ENCODE data around the gene IPCEF1. TPM values are rescaled to one million over a fixed set of nuclear protein-coding genes. Genes with fewer than 3 reads are reported as not detected.
A peak's percentile ranks its signal among the peaks of the same experiment; 100 is the strongest.

Gene IPCEF1
- total RNA-seq, 1 experiment from 2014 or later, result not detected

- H3K27me3 Mint-ChIP-seq (ENCODE audit: insufficient read depth, unreplicated experiment), result peaks cover 11% of the 10 kb centered on the region
- peak; percentile 70 for DNase-seq (ENCODE audit: unreplicated experiment)
- H3K27ac Mint-ChIP-seq (ENCODE audit: low read depth, unreplicated experiment), result no peak overlapping the region
- H3K4me1 Mint-ChIP-seq (ENCODE audit: insufficient read depth, unreplicated experiment), result peaks cover 6% of the 10 kb centered on the region
- CTCF ChIA-PET, result interaction anchor here (0.5 to 0.6 kb wide), 3 partner anchors 10 to 338 kb away, joined by 3 read pairs; no protein-coding TSS in a partner anchor
- POLR2A ChIA-PET, result interaction anchor here (0.7 to 0.9 kb wide), 2 partner anchors 12 to 103 kb away, joined by 3 to 4 read pairs; no protein-coding TSS in a partner anchor
- no peak overlapping the region for H3K4me3 Mint-ChIP-seq (ENCODE audit: unreplicated experiment)
- H3K36me3 Mint-ChIP-seq (ENCODE audit: insufficient read depth, unreplicated experiment), result no peaks in the 10 kb centered on the region
- no peaks in the 10 kb centered on the region for H3K9me3 Mint-ChIP-seq (ENCODE audit: unreplicated experiment)
- BruUV-seq (replicated peaks), result no TSS peak
- intact Hi-C loops (cut with micrococcal nuclease), result no loop called here
- no peak for TF ChIP-seq CTCF (IDR thresholded peaks at IDR 0.05; ENCODE audit: unreplicated experiment)
Observed at GRCh38 chr6:154386848-154387717, 30.5 kb upstream of the IPCEF1 start.

- H3K9me3 Mint-ChIP-seq (ENCODE audit: unreplicated experiment), result no peaks in the 10 kb centered on the region
- TF ChIP-seq CTCF (IDR thresholded peaks at IDR 0.05; ENCODE audit: unreplicated experiment), result no peak
- no peaks in the 10 kb centered on the region for H3K36me3 Mint-ChIP-seq (ENCODE audit: insufficient read depth, unreplicated experiment)
- H3K4me3 Mint-ChIP-seq (ENCODE audit: unreplicated experiment), result no peak overlapping the region
- POLR2A ChIA-PET, result no interaction called here
- no peak overlapping the region for H3K27ac Mint-ChIP-seq (ENCODE audit: low read depth, unreplicated experiment)
- intact Hi-C loops (cut with micrococcal nuclease), result no loop called here
- BruUV-seq (replicated peaks), result no TSS peak
- peaks cover 11% of the 10 kb centered on the region for H3K27me3 Mint-ChIP-seq (ENCODE audit: insufficient read depth, unreplicated experiment)
- peaks cover 6% of the 10 kb centered on the region for H3K4me1 Mint-ChIP-seq (ENCODE audit: insufficient read depth, unreplicated experiment)
- CTCF ChIA-PET, result interaction anchor here (1.7 to 2.2 kb wide), 2 partner anchors 10 to 13 kb away, joined by 4 to 9 read pairs; no protein-coding TSS in a partner anchor
- DNase-seq (ENCODE audit: unreplicated experiment), result no peak
Observed at GRCh38 chr6:154384191-154384590, 27.6 kb upstream of the IPCEF1 start.

- DNase-seq (ENCODE audit: unreplicated experiment), result no peak
- BruUV-seq (replicated peaks), result no TSS peak
- ChIA-PET POLR2A (no interaction called here), CTCF (interaction anchor here (0.6 to 2.2 kb wide), 3 partner anchors 11 to 229 kb away, joined by 3 to 9 read pairs (median 4); no protein-coding TSS in a partner anchor)
- Mint-ChIP-seq H3K27ac (ENCODE audit: low read depth, unreplicated experiment) (no peak overlapping the region), H3K4me3 (ENCODE audit: unreplicated experiment) (no peak overlapping the region), H3K36me3 (ENCODE audit: insufficient read depth, unreplicated experiment) (no peaks in the 10 kb centered on the region), H3K9me3 (ENCODE audit: unreplicated experiment) (no peaks in the 10 kb centered on the region), H3K4me1 (ENCODE audit: insufficient read depth, unreplicated experiment) (peaks cover 6% of the 10 kb centered on the region), H3K27me3 (ENCODE audit: insufficient read depth, unreplicated experiment) (peaks cover 11% of the 10 kb centered on the region)
- intact Hi-C loops (cut with micrococcal nuclease), result no loop called here
- TF ChIP-seq CTCF (IDR thresholded peaks at IDR 0.05; ENCODE audit: unreplicated experiment), result no peak
Observed at GRCh38 chr6:154383273-154383672, 26.7 kb upstream of the IPCEF1 start.

GRCh38 chr6:154382740-154383139 lies 26.1 kb upstream of the IPCEF1 start:
- peaks cover 11% of the 10 kb centered on the region for H3K27me3 Mint-ChIP-seq (ENCODE audit: insufficient read depth, unreplicated experiment)
- DNase-seq (ENCODE audit: unreplicated experiment), result no peak
- no peaks in the 10 kb centered on the region for H3K9me3 Mint-ChIP-seq (ENCODE audit: unreplicated experiment)
- no peak overlapping the region for H3K4me3 Mint-ChIP-seq (ENCODE audit: unreplicated experiment)
- H3K36me3 Mint-ChIP-seq (ENCODE audit: insufficient read depth, unreplicated experiment), result no peaks in the 10 kb centered on the region
- no peak for TF ChIP-seq CTCF (IDR thresholded peaks at IDR 0.05; ENCODE audit: unreplicated experiment)
- ChIA-PET CTCF (interaction anchor here (0.6 to 2.2 kb wide), 3 partner anchors 11 to 229 kb away, joined by 3 to 9 read pairs (median 4); no protein-coding TSS in a partner anchor), POLR2A (no interaction called here)
- no peak overlapping the region for H3K27ac Mint-ChIP-seq (ENCODE audit: low read depth, unreplicated experiment)
- H3K4me1 Mint-ChIP-seq (ENCODE audit: insufficient read depth, unreplicated experiment), result peaks cover 6% of the 10 kb centered on the region
- no TSS peak for BruUV-seq (replicated peaks)
- intact Hi-C loops (cut with micrococcal nuclease), result no loop called here
